GM18508 (cell line): ENCODE results near the gene GATM.
"Not testable (repeated sequence)": the region's sequence is repeated elsewhere in the genome, so short reads cannot be mapped to it uniquely, and the experiment has no call there.

ENCODE experiments used
- ATAC-seq: cut with Tn5 transposase; IDR thresholded peaks from one replicate; pipeline ENCODE4 v1.9.1; 2021; ENCODE audit warnings: moderate number of reproducible peaks; ENCODE audit not compliant: insufficient read depth, unreplicated experiment

The GATM gene

DNA sequence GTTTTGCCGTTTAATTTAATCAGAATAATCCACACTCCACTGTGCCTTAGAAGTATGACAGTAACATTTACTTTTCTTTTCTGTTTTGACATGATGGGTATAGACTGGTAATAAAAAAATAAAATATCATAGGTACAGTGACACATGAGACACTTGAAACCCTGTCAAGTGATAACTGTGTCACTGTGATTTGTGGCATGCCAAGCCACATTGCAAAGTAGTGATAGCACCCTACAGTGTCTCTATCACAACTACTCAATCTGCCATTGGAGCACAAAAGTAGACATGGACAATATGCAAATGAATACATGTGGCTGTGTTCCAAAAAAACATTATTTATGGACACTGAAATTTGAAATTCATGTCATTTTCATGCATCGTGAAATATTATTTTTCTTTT, 22.5 kb downstream of the GATM start:
- ATAC-seq = no peak

DNA sequence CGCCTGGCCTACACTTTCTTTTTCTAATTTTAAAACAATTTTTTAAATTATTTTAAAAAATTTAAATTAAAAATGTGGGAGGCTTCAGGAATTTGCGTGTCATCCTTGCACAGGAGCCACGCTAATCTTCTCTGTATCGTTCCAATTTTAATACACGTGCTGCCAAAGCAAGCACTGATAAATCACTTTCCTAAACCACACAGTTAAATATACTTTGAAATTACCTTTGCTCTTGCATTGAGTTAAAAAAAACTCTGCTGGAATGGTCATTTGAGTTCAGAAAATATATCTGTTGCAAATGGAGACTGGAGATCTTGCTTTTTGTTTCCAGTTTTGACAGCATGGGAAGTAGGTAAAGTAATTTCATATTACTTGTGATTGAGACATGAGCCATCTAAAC, 23.6 kb downstream of the GATM start:
- no peak for ATAC-seq

DNA sequence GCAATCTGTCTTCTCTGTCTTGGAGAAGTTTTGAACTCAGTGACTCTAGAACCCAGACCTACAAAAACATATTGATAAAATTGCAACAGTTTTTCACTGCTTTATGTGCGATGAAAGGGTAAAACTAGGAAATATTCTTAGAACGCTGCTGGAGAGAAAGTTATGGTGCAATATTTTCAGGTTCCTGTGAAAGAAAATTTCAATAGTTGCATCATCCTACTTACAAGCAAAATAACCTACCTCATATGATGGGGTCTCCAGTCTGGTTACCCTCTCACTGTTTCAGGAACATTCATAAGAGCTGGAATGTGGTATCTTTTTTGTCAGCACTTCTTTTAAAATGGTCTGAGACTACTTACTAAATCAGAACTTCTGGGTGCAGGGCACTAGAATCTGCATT, 27.1 kb downstream of the GATM start:
- ATAC-seq = no peak

DNA sequence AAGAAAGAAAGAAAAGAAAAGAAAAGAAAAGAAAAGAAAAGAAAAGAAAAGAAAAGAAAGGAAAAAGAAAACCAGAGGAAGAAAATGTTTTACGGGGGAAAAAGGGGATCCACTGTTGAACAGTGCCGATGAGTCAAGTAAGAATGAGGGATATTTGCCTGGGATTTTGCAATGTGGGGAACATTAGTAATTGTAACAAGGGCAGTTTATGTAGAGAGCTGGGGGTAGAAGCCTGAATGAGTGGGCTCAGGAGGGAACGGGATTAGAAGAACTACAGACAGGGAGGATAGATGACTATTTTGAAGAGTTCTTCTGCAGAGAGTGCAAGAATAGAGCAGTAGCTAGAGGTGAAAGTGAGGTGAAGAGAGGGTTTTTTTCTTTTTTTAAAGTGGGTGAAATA, 28.7 kb downstream of the GATM start:
- no peak for ATAC-seq

DNA sequence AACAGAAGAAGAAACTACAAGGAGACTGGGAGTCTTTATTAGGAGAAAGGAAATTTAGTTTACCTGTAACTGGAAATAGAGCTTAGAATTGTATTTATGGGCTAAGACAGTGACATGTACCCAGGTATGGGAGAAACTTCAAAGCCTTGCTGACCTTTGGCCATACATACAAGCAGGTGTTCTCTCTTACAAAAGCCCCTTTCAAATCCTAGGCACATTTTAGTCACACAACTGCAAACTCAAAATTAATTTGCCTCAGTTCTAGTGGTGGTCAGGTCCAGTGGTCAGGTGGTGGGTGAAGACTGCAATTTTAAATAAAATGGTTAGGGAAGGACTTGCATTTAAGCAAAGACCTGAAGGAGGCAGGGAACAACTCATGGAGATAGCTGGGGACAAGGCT, 30.4 kb downstream of the GATM start:
- ATAC-seq = no peak

DNA sequence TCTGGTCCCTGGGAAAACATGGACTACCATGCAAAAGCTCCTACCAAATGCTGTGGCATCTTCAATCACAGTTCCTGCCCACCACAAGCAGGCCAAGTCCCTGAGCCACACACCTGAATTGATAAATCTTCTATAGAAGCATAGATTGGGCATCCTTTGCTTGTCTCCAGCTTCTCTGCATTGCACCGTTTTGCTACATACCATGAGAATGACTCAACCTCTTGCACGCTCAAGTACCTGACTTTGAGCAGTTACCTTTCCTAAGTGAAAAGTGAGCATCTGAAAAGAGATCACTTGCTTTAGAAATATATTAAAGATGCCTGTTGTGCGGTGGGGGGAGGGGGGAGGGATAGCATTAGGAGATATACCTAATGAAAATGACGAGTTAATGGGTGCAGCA, 31.3 kb downstream of the GATM start:
- ATAC-seq = no peak

DNA sequence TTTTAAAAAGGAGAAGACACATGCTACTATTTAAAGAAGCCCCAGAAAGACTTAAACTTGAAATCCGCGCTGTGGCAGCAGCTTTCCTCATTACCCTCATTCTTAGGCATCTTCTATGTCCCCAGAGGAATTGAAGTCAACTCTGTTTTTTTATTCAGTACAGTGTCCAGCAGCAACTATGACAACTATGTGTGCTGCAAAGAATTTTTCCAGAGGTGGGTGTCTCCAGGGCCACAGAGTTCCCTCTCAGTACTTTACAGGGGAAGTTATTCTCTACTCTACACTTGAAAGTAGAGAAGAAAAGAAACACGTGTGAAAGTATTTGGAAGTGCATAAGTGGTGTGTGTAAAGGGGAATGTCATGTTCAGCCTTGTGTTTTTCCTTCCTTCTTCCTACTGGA, 32.0 kb downstream of the GATM start:
- ATAC-seq = no peak

DNA sequence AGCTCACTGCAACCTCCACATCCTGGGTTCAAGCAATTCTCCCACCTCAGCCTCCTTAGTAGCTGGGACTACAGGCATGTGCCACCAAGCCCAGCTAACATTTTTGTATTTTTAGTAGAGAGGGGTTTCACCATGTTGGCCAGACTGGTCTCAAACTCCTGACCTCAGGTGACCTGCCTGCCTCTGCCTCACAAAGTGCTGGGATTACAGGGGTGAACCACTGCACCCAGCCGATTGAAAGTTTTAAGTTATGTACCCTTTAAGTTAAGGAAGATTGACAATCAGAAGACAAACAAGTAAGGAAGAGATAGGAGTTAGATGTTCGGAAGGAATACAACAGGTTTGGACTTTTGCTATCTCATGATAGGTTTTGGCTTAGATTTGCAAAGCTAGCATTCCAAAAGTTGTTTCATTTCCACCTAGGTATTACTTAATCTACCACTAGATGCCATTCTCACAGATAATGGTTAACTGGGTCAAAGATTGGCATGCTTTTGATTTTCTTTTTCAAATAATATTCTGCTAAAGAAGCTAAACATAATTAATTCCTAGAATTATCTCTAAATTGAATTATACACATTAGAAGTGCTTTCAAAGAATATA, 35.0 kb downstream of the GATM start:
- no peak for ATAC-seq

DNA sequence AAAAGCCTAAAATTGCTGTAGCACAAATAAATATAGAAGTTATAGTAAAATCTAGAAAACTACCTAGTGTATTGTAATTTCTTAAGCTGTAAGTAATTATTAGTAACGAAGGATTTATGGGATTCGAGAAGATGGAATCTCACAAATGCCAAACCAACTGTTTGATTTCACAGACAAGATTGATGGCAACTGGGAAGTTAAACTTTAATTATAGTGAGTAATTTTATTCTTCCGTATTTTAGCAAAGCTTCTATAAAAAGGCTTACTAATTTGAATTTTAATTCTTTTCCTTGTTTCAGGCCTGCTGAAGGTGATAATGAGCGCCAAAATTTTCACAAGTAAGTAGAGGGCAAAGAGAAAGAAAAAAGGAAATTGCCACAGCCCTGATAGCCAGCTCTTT, 36.6 kb downstream of the GATM start:
- no peak for ATAC-seq

DNA sequence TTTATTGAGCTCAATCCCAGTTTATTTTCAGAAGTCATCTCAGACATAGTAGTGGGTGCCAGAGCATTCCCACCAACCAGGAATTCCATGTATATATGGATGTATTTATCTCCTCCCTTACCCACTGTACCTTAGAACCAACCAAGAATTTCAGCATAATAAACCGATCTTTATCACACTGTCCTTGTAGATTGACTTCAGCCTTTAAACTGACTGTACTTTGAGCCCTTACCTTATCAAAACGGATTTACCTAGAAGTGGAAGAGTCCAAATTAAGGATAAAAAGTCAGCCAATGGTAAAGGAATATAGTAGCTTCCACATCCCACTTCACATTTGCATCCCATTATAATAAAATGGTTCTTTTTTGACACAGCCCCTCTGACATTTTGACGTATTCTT, 37.9 kb downstream of the GATM start:
- no peak for ATAC-seq

DNA sequence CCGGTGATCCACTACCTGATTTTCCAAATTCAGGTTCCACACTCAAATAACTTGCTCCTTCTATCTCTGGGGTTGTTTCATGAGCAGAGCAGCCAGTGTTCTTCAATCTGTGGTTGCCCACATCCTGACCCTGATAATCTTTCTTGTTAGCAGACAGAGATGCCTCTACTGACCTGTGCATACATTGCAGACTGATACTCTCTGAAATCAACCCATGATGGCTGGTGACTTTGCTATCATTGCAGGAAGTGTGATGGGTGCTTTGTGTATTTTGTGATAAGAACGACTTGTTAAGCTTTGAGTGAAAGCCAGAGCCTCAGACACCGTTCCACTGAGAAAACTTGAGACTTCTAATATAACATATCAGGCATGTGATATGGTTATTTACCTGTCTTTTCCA, 39.9 kb downstream of the GATM start:
- no peak for ATAC-seq

DNA sequence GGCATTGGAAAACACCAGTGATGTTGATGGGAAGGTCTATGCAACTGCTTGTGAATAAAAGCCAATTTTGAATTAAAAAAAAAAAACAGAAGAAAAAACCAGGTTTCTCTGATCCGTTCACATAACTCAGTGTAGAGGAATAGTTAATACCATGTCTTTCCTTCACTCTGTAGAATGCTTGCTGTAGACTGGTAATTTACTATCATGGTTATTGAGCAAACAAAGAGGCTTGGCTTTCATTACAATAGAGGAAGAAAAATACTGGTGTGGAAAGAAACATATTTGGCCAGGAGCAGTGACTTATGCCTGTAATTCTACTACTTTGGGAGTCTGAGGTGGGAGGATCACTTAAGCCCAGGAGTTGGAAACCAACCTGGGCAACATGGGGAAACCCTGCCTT, 41.1 kb downstream of the GATM start:
- ATAC-seq = no peak

DNA sequence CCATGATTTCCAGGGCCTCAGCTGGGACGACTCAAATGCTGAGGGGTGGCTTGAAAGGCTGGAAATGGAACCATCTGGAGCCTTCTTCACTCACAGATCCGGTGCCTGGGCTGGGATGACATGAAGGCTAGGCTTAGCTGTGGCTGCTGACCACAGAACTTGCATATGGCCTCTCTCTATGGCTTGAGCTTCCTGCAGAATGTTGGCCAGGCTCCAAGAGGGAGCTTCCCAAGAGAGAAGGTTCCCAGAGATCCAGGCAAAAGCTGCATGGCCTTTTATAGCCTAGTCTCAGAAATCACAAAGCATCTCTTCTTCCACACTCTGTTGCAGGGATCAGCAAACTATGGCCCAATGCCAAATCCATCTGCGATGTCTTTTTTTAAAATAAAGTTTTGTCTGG, 44.8 kb downstream of the GATM start:
- no peak for ATAC-seq

DNA sequence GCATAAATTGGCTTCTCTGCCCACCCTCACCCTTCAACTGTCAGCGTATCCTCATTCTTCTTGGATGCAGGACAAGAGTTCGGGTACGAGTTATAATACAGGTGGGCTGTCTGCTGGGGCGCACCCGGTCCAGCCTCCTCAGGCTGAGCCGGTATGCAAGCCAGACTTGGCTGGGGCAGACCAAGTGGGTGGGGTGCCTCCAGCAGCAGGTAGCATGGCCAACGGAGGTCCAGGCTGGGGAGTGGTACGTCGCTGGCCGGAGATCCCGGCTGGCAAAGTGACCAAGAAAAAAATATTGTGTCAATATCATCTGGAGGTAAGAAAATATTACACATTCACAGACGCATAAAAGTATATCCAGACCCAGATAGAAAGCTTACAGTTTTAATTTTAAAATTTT, 45.6 kb downstream of the GATM start:
- no peak for ATAC-seq

DNA sequence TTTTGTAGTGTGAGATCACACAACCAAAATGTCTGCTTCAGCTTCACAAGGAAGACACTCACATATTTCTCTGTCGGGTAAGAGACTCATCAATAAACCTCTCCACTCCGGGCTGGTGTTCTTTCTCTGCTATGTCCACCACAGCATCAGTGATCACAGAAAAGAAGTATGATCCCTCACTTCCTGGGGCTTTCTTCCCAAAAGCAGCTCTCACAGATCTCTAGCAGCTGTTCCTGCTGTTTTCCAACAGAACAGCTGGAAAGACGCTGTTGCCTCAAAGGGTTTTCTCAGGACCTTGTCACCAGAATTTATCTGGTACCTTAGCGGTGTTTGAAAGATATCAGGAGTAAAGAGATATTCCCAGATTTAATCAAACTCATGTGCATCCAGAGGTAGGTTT, 46.4 kb downstream of the GATM start:
- ATAC-seq = no peak

DNA sequence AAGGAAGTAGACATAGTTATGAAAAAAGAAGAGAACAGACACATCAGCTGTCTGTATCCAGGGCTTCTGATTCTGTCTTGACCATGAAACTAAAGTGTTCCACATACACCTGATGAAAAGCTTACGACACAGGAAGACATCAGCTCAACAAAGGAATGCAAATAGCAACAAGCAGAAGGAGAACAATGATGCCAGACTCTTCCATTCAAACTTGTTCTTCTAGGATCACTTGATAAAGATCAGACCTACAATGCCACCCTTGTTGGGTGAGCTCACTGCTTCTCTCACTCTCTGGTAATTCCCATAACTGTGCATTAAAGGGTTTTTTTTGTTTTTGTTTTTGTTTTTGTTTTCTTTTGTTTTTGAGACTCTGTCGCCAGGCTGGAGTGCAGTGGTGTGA, 49.7 kb downstream of the GATM start:
- no peak for ATAC-seq

DNA sequence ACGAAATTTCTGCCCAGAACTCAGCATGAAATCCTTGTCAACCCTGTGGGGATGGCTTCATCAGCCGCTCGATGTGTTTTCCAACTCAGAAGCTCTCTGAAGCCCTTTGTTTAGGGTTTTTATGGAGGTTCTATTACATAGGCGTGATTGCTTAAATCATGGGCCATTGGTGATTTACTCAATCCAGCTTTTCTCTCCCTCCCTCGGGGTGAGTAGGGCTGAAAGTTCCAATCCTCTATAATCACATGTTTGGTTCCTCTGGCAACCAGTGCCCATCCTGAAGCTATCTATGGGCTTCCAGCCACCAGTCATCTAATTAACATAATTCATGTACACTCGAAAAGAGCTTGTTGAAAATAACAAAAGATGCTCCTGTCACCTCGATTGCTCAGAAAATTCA, 51.6 kb downstream of the GATM start:
- no peak for ATAC-seq

DNA sequence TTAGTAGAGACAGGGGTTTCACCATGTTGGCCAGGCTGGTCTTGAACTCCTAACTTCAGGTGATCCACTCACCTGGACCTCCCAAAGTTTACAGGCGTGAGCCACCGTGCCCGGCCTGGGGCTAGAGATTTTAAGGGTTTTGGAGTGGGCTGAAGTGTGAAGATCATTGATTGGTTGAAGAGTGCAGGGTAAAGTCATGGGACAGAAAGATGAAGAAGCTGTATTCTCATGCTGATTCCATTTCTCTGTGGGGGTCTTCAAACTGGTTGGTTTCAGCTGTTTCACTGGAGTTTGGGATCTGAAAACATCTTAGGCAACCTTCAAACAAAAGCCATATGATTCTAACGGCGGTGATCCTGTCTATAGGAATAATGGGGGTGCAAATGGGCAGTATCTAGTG, 52.1 kb downstream of the GATM start:
- ATAC-seq = no peak

DNA sequence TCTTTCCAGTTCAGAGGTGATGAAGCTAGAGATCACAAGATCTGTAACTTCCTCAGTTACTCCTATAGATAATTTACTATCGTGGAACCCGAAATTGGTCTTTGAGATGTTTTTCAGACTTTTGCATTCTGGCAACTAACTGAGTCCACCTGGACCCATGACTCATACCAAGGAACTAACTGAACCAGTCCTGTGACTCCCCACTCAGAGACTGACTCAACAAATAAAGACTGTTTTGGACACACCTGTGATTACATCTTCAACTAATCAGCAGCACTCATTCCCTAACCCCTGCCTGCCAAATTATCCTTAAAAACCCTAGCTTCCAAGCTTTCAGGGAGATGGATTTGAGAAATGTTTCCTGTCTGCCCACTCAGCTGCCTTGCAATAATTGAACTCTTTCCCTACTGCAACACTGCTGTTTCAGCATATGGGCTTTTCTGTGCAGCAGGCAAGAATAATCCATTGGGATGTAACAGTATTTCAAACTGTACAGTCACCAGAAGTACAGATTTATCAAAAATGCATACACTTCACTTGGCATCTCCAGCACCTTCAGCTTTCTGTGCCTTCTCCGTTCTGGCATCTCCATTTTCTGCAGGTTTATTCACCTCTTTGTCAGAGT, 57.7 kb downstream of the GATM start:
- ATAC-seq = no peak

DNA sequence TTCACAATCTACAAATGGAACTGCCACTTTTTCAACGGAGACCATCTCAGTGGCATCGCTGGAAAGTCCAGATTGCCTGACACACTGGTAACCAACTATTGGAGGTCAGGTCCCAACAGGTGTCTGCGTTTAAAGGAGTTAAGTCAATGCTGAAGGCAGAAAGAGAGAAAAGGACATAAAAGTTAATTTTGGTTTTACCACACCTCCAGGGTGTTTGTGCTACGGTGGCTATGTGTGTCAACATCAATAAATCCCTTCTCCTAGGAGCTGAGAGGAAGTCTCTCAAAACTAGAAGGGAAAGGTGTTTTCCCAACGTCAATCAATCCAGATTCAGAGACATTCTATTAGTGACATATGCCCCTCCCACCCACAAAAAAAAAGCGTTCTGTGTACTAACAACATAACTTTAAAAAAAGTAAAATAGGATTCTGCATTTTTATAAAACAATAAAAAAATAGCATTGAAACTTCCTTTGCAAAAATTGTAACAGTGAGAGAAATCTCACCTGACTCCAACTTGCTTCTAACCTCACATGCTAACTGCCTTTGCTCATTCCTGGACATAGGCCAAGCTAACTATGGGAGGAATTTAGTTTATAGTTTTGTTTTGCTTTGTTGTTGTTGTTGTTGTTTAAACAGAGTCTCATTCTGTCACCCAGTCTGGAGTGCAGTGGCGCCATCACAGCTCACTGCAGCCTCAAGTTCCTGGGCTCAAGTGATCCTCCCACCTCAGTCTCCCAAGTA, 58.7 kb downstream of the GATM start:
- no peak for ATAC-seq

DNA sequence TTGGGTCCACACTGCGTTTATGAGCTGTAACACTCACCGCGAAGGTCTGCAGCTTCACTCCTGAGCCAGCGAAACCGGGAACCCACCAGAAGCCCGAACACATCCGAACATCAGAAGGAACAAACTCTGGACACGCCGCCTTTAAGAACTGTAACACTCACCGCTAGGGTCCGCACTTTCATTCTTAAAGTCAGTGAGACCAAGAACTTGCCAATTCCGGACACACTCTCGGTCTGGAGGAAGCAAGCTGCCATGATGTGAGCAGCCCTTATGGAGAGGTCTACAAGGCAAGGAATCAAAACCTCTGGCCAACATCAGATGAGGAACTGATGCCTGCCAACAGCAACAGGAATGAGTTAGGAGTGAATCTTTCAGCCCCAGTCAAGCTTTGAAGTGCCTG, 63.4 kb downstream of the GATM start:
- no peak for ATAC-seq

DNA sequence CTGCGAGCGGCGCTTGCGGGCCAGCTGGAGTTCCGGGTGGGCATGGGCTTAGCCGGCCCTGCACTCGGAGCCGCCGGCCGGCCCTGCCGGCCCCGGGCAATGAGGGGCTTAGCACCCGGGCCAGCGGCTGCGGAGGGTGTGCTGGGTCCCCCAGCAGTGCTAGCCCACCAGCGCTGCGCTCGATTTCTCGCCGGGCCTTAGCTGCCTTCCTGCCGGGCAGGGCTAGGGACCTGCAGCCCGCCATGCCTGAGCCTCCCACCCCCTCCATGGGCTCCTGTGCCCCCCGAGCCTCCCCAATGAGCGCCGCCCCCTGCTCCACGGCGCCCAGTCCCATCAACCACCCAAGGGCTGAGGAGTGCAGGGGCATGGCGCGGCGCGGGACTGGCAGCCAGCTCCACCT, 64.2 kb downstream of the GATM start:
- ATAC-seq = not testable (repeated sequence)
